HUDEP-2 (cell line): Measurements from ENCODE around the gene SCN10A.
A peak's percentile ranks its signal among the peaks of the same experiment; 100 is the strongest.

Experiments used
- DNase-seq, 76 experiments: peaks; one replicate each; lab custom pipeline; 2025; ENCODE audit not compliant: unreplicated experiment in 76 of 76; lab: John Stamatoyannopoulos, UW

SCN10A gene

DNA sequence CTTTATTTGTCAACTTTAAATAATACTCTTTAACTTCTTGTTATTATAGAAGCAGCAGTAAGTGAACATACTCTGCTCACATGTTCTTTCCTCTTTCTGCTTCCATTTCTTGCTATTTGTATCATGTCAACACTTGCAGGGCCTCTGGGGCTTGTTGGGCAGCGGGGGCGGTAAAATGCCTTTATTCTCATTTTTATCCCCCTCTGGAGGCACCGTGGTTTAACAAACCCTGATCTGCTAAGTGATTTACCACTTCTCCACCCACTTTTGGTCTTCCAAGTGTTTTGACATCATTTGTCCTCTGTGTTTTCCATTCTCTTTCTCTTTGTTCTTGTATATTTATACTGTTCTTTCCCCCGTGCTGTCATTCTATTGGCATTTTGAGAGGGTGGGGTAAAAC lies 33.9 kb downstream of the SCN10A start:
- DNase-seq: no peak

GRCh38 chr3:38773528-38773927 lies 42.5 kb downstream of the SCN10A start:
- no peak for DNase-seq

DNA sequence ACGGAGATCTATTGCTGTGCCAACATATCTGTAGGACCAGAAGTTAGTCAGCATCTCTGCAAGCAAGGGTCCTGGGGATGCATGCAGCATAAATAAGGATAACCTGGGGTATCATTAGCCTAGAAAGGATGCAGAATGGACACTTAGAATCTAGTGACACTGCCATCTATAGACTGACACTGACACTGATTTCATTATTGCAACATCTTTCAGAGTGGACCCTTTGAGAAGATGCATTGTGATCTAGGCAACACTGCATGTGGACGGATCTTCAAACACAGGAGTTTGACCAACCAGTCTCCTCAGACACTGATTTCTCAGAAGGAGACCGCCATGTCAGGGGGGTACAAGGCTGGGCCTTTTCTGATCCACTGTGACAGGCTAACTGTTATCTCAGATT lies 52.4 kb downstream of the SCN10A start:
- DNase-seq: no peak

DNA sequence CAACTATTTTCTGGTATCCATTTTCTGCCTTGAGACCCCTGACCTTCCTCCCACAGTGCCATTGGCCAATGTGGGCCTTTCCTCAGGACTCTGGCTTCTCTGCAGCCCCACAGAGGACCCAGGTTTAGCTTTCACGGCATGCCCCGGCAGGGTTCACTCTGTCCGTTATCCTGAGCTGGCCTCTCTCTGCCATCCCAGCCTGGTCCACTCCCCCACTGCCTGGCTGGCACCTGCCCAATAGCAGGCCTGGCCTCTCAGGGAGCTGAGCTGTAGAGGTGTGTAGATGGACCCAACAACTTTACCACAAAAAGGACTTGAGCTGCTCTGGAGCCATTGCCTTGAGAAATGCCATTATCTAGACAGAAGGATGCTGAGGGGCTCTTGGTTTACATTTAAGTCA lies 57.5 kb downstream of the SCN10A start:
- DNase-seq: no peak

DNA sequence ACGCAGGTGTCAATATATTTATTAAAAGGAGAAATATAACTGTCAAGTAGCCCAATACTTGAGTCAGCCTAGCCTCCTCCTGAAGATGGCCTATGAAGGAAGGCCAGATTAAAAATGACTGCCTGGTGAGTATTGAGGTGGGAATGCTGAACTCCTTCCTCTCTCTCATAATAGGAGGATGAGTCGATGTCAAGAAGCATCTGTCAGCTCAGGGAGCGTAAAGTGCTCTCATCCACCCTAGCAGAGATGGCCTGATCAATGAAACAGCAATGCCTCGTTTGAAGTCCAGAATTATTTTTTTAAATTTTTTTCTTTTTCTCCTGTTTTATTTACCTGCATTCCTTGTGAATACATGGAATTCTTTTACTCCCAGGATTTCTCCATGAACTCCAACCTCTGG lies 58.3 kb downstream of the SCN10A start:
- no peak for DNase-seq

GRCh38 chr3:38756892-38757291 lies 59.1 kb downstream of the SCN10A start:
- DNase-seq: no peak

DNA sequence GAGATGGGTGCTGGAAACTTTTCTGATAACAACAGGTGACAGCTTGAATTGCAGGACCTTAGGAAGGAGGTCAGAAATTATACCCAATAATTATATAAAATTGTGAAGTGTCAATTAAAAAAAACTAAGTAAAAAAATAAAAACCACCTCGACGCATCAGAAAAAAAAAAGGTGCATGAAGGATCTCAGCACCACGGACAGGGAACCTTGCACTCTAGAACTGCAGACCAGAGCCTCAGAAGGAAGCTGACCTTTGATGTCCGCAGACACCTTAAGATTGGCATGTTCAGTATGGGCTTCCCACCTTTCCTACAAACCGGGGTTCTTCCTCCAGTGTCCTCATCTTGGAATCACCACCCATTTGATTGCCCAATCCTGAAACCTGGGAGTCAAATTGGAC lies 60.9 kb downstream of the SCN10A start:
- no peak for DNase-seq

DNA sequence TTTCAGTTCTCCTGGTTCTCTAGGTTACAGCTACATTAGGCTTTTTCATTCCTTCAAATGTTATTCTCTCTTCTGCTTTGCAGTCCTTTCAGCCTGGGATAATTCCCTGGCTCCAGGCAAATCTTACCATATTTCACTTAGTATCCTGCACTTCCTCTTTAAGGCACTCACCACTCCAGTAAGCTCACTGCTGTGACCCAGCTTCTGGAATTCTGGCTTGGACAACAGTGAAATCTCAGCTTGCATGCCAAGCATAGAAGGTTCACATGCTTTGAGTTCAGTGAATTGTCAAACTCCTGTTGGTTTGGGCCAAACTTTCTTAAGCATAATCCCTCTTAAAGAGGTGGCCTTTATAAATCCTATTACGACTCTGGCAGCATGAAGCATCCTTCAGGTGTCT lies 69.4 kb downstream of the SCN10A start:
- DNase-seq: no peak

DNA sequence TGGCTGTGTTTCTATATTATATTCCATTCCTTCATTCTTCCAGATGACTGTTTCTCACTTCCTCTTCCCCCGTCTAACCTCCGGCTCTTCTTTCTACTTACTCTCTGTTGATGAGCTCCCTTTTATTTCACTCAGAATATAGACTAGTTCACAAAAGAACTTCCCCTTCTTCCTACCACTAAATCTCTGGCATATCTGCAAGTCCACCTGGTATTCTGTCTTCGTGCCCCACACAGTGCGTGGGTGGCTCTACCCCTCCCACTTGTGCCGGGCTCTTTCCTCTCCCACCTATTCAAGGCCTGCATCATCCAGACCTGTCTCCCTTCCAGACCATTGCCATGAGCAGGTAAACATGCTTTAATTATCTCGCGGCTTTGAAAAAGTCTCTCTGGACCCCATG lies 73.0 kb downstream of the SCN10A start:
- no peak for DNase-seq

DNA sequence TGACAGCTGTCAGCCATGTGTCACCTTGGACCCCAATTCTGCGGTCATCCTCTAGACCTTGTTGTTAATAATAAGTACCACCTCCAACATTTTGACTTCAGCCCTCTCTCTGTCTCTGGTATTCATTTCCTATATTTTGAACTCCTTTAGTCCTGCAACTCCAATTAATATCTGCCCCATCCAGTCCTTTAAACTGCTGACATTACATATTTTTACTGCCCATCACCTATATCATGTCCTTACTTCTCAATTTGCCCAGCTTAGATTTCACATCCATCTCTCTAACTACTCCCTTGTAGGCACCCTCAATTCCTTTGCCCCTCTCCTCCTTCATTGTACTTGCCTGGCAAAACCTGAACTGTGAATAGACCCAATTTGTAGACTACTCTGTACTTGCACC lies 73.5 kb downstream of the SCN10A start:
- no peak for DNase-seq

- no peak for DNase-seq
Observed at GRCh38 chr3:38740537-38740936, 75.5 kb downstream of the SCN10A start.

DNA sequence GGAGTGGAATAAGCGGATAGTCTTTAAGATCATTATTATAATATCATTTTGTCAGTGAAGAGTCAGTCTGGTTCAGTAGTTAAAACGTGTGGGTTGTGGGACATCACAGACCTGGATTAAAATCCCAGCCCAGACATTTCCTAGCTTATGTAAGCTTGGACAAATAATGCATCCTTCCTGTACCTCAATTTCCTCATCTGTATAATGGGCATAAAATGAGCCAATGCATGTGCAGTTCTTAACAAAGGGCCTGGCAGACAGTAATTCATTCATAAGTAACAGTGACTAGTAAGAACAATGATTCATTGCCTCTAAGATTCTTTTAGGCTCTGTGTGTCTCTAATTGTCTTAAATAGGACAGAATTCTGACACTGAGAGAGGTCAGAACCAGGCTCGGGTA lies 76.1 kb downstream of the SCN10A start:
- no peak for DNase-seq

DNA sequence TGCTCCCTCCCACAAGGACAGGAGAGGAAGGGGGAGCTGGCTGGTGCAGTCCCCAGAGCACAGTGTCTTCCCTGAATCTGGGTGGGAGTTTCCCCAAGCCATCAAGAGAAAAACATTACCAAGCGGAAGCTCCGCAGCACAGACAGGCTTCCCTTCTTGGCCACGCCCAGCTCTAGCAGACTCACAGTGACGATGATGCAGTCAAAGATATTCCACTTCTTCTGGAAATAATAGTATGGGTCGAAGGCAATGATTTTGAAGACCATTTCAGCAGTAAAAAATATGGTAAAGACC lies 76.7 kb downstream of the SCN10A start:
- no peak for DNase-seq

GRCh38 chr3:38738630-38739395 lies 77.2 kb downstream of the SCN10A start:
- peak in 43 of 76 experiments; percentile 2 to 70 (median 25) for DNase-seq

DNA sequence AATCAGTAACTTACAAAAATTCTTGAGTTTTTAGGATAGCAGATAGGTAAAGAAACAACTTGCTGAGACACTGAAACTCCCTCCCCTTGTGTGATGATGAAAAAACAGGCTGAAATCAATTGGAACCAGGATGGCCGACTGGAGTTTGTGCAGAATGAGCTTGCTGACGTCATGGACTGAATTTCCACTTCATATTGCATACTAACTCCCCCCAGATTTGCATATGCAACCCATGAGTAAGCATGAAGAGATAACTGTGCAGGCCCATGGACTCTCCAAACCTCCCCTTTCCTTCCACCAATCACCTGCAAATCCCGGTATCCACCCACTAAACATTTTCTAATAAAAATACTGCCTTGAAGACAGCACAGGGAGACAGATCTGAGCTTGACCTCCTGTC lies 84.5 kb downstream of the SCN10A start:
- no peak for DNase-seq

GRCh38 chr3:38730281-38730680 lies 85.7 kb downstream of the SCN10A start:
- no peak for DNase-seq

GRCh38 chr3:38728008-38728407 lies 88.0 kb downstream of the SCN10A start:
- DNase-seq: no peak

- no peak for DNase-seq
Observed at GRCh38 chr3:38726751-38727150, 89.3 kb downstream of the SCN10A start.

DNA sequence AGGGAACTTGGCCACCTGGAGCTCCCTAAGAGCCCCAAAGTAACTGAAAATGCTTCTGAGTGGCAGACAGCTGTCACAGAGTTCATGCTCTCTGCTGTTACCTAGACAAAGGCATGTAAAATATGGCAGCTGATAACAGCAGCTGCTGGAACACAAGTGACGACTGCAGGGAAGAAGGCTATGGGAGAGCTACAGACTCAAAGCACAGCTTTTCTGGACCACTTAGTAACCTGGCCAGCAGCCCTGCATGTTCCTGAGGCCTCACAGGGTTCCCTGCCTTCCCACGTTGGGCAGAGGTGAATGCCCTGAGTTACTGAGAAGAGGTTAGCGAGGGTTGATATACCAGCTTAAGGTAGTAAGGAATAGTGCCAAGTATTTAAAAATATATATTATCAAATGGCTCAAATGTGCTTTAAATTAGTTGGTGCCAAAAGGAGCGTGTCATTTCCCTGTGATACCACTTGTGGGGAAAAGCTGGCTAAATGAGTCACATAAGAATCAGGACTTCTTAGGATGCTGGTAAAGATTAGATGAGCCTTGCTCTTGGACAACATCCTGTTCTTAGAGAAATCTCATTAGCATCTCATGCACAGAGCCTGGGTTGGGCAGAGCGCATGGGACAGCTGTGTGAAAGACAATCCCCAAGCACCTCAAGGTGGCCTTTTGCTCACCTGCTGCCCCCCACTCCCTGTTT lies 90.1 kb downstream of the SCN10A start:
- peak in 59 of 76 experiments; percentile 3 to 72 (median 32) for DNase-seq

DNA sequence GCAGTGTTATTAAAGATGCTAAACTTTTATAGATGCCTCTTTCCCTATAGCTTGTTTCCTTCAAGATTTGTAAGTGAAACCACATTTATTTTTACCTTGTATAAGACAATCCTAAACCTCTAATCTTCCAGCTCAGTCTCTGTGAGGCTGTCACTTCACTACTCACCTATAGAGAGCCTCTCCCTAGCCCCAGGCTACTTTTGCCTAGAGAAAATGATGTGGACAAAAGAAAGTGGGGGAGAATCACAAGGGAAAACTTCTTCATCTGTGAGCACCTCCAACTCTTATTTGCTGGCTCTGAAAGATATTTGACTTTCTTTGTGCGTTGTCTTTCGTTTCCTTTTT lies 91.7 kb downstream of the SCN10A start:
- DNase-seq: peak in 5 of 76 experiments; percentile 5 to 52 (median 44)

- DNase-seq: peak in 74 of 76 experiments; percentile 22 to 92 (median 74)
Observed at GRCh38 chr3:38723569-38724391, 92.2 kb downstream of the SCN10A start.
